Measurements from ENCODE around the gene TPH1. TPM values are rescaled to one million over a fixed set of nuclear protein-coding genes. Genes with fewer than 3 reads are reported as not detected.

TPH1 gene
- total RNA-seq, 3 donors from 2014 or later: 1.4 to 12.8 (median 10.7) TPM

DNA sequence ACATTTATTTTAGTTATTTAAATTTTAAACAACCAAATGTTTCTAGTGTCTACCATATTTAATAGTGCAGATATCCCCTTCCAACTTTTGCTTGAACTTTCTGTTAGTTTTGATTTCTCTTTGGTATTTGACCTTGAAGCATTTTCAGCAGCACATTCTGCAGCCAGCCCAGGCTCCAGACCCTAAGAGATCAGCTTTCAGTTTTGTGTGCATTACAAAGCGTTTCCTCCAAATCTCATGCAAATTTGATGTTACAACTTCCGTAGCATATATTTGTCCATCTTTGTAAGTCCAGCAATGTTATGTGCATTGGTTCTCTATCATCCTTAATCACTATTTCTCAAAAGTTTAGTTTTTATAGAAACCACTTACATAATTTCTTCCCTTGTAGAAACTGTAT lies 18.6 kb downstream of the TPH1 start:
- no peak for ATAC-seq
- intact Hi-C loops (cut with DNase I, micrococcal nuclease): no loop called here
- Histone ChIP-seq H3K9me3 (no peaks in the 10 kb centered on the region), H3K4me1 (ENCODE audit: low read depth) (no peaks in the 10 kb centered on the region), H3K4me3 (no peak overlapping the region), H3K36me3 (ENCODE audit: low read depth) (no peaks in the 10 kb centered on the region)
- TF ChIP-seq, protein P1, sequence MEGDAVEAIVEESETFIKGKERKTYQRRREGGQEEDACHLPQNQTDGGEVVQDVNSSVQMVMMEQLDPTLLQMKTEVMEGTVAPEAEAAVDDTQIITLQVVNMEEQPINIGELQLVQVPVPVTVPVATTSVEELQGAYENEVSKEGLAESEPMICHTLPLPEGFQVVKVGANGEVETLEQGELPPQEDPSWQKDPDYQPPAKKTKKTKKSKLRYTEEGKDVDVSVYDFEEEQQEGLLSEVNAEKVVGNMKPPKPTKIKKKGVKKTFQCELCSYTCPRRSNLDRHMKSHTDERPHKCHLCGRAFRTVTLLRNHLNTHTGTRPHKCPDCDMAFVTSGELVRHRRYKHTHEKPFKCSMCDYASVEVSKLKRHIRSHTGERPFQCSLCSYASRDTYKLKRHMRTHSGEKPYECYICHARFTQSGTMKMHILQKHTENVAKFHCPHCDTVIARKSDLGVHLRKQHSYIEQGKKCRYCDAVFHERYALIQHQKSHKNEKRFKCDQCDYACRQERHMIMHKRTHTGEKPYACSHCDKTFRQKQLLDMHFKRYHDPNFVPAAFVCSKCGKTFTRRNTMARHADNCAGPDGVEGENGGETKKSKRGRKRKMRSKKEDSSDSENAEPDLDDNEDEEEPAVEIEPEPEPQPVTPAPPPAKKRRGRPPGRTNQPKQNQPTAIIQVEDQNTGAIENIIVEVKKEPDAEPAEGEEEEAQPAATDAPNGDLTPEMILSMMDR (IDR thresholded peaks at IDR 0.05): no peak
- no peak for DNase-seq

DNA sequence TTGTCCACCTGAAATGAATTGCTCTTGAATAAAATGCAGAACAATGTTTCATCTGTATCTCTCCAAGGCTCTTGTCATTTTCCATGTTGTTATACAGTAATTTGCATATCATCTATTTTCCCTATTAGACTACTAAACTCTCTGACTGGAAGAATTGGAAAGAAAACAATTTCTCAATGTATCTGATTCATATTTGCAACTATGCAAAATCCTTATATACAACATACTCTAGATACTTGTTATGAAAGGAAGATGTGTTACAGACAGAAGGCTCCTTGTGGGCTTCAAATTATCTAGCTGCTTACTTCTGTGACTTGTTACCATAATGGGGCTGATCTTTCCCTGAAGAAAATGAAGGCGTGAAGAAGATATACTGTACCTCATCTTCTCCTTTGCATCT lies 23.6 kb downstream of the TPH1 start:
- intact Hi-C loops (cut with DNase I, micrococcal nuclease): no loop called here
- DNase-seq (no peak), ATAC-seq (no peak)
- H3K4me3 ChIP-seq: no peak overlapping the region
- TF ChIP-seq, protein P1 (IDR thresholded peaks at IDR 0.05): no peak
- no peaks in the 10 kb centered on the region for H3K9me3 ChIP-seq
- no peaks in the 10 kb centered on the region for H3K4me1 ChIP-seq (ENCODE audit: low read depth)
- no peaks in the 10 kb centered on the region for H3K36me3 ChIP-seq (ENCODE audit: low read depth)

DNA sequence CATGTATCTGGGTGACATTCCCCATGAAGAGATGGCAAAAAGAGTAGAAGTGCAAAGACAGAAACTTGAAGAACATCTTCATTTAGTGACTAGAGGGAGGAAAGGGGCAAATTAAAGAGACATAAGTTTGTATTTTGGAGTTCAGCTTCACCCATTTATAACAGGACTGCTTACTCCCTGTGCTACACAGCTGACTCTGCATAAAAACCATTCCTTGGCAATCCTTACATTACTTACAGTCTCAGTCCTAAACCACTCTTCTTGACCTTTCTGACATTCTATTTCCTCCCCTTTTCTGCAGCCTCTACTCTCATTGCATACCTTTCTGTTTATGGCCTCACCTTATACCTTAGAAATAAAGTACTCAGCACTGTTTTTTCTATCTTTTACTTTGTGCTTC lies 26.4 kb downstream of the TPH1 start:
- DNase-seq: no peak
- no peaks in the 10 kb centered on the region for H3K4me1 ChIP-seq (ENCODE audit: low read depth)
- no peaks in the 10 kb centered on the region for H3K9me3 ChIP-seq
- intact Hi-C loops (cut with DNase I, micrococcal nuclease): no loop called here
- no peaks in the 10 kb centered on the region for H3K36me3 ChIP-seq (ENCODE audit: low read depth)
- no peak overlapping the region for H3K4me3 ChIP-seq
- TF ChIP-seq, protein P1 (IDR thresholded peaks at IDR 0.05): no peak
- ATAC-seq: no peak

DNA sequence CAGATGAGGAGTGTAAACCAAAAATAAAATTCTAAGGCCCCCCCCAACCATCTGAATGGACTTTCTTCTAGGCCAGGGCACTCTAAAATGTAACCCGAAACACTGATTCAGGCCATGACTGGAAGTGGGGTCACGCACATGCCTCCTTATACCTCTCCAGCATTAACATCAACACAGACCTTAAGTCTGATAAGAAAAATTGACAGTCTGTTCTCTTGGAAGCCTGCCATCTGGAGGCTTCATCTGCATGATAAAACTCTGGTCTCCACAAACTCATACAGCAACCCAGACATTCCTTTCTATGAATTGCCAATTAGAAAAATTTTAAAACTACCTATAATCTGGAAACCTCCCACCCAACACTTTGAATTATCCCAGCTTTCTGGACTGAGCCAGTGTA lies 29.3 kb downstream of the TPH1 start:
- no peak for ATAC-seq
- TF ChIP-seq, protein P1 (IDR thresholded peaks at IDR 0.05): no peak
- intact Hi-C loops (cut with DNase I, micrococcal nuclease): no loop called here

DNA sequence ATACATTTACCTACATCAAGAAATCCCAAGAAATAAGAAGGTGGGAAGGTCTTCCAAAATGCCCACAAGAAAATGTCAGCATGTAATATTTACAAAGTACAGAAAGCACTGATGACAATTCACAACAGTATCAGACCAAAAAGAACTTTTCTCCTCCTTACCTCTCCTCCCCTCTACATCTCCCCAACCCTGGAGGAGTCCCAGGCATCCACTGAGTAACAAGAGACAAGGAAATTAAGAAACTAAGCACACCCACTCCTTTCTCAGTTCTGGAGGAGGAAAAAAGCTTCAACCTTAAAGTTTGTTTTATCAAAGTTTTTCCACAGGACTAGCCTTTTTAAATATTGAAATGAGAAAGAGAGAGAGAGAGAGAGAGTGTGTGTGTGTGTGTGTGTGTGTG lies 31.2 kb downstream of the TPH1 start:
- Histone ChIP-seq H3K4me1 (ENCODE audit: low read depth) (no peaks in the 10 kb centered on the region), H3K36me3 (ENCODE audit: low read depth) (no peaks in the 10 kb centered on the region), H3K4me3 (no peak overlapping the region), H3K9me3 (no peaks in the 10 kb centered on the region)
- TF ChIP-seq, protein P1 (IDR thresholded peaks at IDR 0.05): no peak
- ATAC-seq (no peak), DNase-seq (no peak)
- intact Hi-C loops (cut with DNase I, micrococcal nuclease): no loop called here

More for the DNA sequence above, 29.3 kb downstream of the TPH1 start:
- no peak for DNase-seq
- H3K4me1 ChIP-seq (ENCODE audit: low read depth): no peaks in the 10 kb centered on the region
- H3K36me3 ChIP-seq (ENCODE audit: low read depth): no peaks in the 10 kb centered on the region
- no peak overlapping the region for H3K4me3 ChIP-seq
- H3K9me3 ChIP-seq: no peaks in the 10 kb centered on the region
